ENCODE results near the gene GHSR.
A peak's percentile ranks its signal among the peaks of the same experiment; 100 is the strongest.
"Not testable (repeated sequence)": the region's sequence is repeated elsewhere in the genome, so short reads cannot be mapped to it uniquely, and the experiment has no call there.

Gene GHSR, protein sequence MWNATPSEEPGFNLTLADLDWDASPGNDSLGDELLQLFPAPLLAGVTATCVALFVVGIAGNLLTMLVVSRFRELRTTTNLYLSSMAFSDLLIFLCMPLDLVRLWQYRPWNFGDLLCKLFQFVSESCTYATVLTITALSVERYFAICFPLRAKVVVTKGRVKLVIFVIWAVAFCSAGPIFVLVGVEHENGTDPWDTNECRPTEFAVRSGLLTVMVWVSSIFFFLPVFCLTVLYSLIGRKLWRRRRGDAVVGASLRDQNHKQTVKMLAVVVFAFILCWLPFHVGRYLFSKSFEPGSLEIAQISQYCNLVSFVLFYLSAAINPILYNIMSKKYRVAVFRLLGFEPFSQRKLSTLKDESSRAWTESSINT

DNA sequence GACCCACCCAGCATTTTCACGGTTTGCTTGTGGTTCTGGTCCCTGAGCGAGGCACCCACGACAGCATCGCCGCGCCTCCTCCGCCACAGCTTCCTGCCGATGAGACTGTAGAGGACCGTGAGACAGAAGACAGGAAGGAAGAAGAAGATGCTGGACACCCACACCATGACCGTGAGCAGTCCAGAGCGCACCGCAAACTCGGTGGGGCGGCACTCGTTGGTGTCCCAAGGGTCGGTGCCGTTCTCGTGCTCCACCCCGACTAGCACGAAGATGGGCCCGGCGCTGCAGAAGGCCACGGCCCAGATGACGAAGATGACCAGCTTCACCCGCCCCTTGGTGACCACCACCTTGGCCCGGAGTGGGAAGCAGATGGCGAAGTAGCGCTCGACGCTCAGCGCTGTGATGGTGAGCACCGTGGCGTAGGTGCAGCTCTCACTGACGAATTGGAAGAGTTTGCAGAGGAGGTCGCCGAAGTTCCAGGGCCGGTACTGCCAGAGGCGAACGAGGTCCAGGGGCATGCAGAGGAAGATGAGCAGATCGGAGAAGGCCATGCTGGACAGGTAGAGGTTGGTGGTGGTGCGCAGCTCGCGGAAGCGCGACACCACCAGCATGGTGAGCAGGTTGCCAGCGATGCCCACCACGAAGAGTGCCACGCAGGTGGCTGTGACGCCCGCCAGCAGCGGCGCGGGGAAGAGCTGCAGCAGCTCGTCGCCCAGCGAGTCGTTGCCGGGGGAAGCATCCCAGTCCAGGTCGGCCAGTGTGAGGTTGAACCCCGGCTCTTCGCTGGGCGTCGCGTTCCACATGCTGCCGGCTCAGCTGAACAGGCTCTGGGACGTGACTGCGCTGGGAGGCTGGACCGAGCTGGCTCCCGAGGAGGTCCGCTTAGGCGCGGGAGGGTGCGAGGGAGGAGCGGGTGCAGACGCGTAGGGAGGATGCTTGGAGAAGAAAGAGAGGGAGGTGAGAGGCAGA lies at the start of gene GHSR:
TSS of gene GHSR (minus strand) at position 846 of the 969 bp plus-strand sequence. CDS start at position 803, 43 bp downstream.
- Histone ChIP-seq H3K27me3 (ENCODE audit: low read depth) (0 out of 2 replicates have a peak, but pooled peaks cover 4% of the 10 kb centered on the region), H3K4me1 (no peaks in the 10 kb centered on the region), H3K4me3 (no peak within 1 kb of the TSS), H3K36me3 (replicated peaks) (no peaks in the 10 kb centered on the region), H3K9me3 (no peaks in the 10 kb centered on the region)
- no peak for DNase-seq (ENCODE audit: low spot score in 2 of 2)
- in situ Hi-C loops (cut with MboI; ENCODE audit: low sequenced_read_pairs): no loop called here

DNA sequence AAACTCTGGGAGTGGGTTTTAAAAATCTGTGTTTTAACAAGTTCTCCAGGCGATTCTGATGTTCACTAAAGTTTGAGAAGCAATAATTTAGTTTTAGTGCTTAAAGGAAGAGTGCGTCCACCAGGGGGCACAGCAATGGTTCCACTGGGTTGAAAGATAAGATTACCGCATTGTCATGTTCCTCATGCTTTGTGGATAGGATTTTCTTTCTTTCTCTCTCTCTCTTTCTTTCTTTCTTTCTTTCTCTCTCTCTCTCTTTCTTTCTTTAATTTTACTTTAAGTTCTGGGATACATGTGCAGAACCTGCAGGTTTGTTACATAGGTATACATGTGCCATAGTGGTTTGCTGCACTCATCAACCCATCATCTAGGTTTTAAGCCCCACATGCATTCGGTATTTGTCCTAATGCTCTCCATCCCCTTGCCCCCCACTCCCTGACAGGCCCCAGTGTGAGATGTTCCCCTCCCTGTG lies 42.0 kb upstream of the GHSR start:
- H3K27me3 ChIP-seq (ENCODE audit: low read depth); H3K9me3 ChIP-seq; H3K4me1 ChIP-seq; in situ Hi-C loops (cut with MboI; ENCODE audit: low sequenced_read_pairs); H3K4me3 ChIP-seq; H3K36me3 ChIP-seq (replicated peaks): not testable (repeated sequence)
- DNase-seq (ENCODE audit: low spot score in 2 of 2): peak; percentile 48 to 85

DNA sequence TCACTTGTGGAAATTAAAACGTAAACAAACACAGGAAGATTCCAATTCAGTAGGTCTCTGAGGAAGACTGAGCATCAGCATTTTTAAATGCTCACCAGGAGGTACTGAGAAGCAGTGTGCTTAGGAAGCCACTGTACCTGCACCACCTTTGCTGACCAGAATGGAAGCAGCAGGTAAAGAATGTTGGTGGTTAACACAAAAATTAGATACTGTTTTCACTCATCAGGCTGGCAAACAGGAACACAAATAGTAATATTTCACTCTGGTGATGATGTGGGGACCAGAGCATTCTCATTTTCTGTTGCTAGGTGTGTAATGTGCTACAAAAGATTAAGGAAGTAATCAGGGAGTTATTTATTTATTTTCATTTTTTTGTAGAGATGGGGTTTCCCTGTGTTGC lies 29.9 kb upstream of the GHSR start:
- Histone ChIP-seq H3K4me3 (no peak overlapping the region), H3K36me3 (replicated peaks) (no peaks in the 10 kb centered on the region), H3K9me3 (no peaks in the 10 kb centered on the region), H3K4me1 (peaks cover 5% of the 10 kb centered on the region), H3K27me3 (ENCODE audit: low read depth) (no peaks in the 10 kb centered on the region; the same call in 1 of the 2 replicates)
- no peak for DNase-seq (ENCODE audit: low spot score in 2 of 2)
- in situ Hi-C loops (cut with MboI; ENCODE audit: low sequenced_read_pairs): no loop called here

DNA sequence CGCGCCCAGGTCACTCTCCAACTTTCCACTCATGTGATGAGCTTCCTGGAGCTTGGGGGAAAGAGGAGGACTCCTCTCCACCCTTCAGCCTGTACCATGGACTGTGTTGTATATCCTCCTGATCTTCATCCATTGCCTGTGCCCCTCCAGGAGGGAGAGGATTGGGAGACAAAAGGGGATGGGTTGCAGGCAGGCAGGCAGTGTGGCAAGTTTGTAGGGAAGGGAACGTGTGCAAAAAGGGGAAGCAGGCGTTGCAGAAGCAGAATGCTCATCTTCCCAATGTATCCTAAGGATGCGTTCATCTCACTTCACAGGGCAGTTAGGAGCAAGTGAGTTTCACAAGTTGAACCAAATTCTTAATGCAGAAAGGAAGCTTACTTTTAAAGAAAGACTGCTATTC lies 28.1 kb upstream of the GHSR start:
- H3K4me3 ChIP-seq: no peak overlapping the region
- H3K36me3 ChIP-seq (replicated peaks): no peaks in the 10 kb centered on the region
- H3K27me3 ChIP-seq (ENCODE audit: low read depth): no peaks in the 10 kb centered on the region; the same call in 1 of the 2 replicates
- no peaks in the 10 kb centered on the region for H3K9me3 ChIP-seq
- in situ Hi-C loops (cut with MboI; ENCODE audit: low sequenced_read_pairs): no loop called here
- no peak for DNase-seq (ENCODE audit: low spot score in 2 of 2)
- H3K4me1 ChIP-seq: peaks cover 5% of the 10 kb centered on the region

DNA sequence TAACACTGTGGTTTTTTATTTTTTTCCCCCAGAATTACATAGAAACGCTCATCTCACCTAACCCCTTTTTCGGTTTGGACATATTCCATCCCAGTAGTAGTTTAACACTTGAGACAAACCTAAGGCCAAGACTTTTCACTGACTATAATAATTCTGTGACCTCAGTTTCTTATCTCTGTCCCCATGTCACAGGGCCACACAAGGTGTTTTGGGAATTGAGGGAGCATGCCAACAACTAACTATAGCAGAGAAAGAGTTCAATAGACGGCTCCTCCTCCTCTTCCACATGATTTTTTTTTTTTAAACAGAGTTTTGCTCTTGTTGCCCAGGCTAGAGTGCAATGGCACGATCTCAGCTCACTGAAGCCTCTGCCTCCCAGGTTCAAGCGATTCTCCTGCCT lies 27.4 kb upstream of the GHSR start:
- in situ Hi-C loops (cut with MboI; ENCODE audit: low sequenced_read_pairs): no loop called here
- Histone ChIP-seq H3K9me3 (no peaks in the 10 kb centered on the region), H3K36me3 (replicated peaks) (no peaks in the 10 kb centered on the region), H3K4me1 (peaks cover 5% of the 10 kb centered on the region), H3K4me3 (no peak overlapping the region), H3K27me3 (ENCODE audit: low read depth) (no peaks in the 10 kb centered on the region)
- no peak for DNase-seq (ENCODE audit: low spot score in 2 of 2)

DNA sequence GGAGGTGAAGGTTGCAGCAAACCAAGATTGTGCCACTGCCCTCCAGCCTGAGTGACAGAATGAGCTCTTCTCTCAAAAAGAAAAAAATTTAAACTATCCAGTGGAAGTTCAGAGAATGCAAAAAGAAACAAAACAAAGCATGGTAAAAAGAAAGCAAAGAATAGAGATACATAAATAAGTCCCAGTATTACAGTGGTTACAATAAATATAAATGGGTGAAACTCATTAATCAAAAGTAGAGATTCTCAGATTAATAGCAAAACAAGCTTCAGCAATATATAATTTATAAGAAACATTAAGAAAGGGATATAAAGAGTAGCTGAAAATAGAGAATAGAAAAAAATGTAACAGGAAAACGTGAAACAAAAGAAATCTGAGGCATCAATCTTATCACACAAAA lies 23.6 kb upstream of the GHSR start:
- no peak overlapping the region for H3K4me3 ChIP-seq
- in situ Hi-C loops (cut with MboI; ENCODE audit: low sequenced_read_pairs): no loop called here

DNA sequence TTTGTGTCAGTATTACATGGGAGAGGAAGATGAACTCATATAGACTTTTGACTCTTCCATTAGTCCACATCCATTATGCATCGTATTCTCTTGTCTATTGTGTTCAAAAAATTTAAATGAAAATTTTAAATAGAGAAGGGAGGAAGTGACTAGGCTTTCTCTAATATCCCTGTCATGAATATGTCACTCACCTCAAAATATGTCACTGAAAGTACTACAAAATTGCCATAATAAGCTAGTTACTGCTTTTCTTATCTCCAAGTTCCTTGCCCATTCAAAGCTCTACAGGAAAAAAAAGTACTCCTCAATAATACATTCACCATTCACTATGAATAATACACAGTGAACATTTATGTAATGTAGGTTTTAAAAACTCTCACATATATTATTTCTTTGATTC lies 22.3 kb upstream of the GHSR start:
- no peaks in the 10 kb centered on the region for H3K27me3 ChIP-seq (ENCODE audit: low read depth)
- H3K36me3 ChIP-seq (replicated peaks): no peaks in the 10 kb centered on the region
- in situ Hi-C loops (cut with MboI; ENCODE audit: low sequenced_read_pairs): no loop called here
- no peak overlapping the region for H3K4me3 ChIP-seq
- no peak for DNase-seq (ENCODE audit: low spot score in 2 of 2)
- H3K4me1 ChIP-seq: peaks cover 5% of the 10 kb centered on the region
- H3K9me3 ChIP-seq: no peaks in the 10 kb centered on the region

More for the DNA sequence above, 23.6 kb upstream of the GHSR start:
- Histone ChIP-seq H3K36me3 (replicated peaks) (no peaks in the 10 kb centered on the region), H3K9me3 (no peaks in the 10 kb centered on the region), H3K27me3 (ENCODE audit: low read depth) (no peaks in the 10 kb centered on the region), H3K4me1 (peaks cover 5% of the 10 kb centered on the region)
- DNase-seq (ENCODE audit: low spot score in 2 of 2): no peak

DNA sequence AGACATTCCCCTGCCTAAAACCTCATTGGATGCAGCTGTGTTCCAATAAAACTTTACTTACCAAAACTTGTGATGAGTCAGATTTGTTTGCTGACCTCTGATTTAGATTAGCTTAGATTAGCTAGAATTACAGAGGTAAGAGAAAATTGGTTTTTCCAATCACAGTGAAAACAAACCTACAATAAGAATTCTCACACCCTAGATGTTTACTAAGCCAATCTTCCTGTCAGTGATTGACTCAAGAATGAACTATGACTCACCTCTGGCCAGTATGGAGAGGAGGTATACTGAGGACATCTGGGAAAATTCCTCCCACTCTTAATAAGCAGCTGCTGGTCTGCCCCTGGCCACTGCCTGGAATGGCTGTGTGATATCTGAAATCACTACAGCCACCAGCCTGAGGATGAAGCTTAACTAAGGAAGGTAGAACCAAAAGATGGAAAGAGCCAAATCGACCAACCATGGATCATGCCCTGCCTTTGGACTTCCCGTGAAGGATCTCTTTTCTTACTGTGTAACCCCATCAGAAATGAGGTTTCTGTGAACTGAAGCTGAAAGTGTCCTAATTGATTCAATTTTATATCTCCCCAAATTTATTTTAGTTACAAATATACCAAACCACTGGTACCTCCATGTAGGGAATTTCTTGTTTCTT lies 19.0 kb upstream of the GHSR start:
- no peak for DNase-seq (ENCODE audit: low spot score in 2 of 2)

DNA sequence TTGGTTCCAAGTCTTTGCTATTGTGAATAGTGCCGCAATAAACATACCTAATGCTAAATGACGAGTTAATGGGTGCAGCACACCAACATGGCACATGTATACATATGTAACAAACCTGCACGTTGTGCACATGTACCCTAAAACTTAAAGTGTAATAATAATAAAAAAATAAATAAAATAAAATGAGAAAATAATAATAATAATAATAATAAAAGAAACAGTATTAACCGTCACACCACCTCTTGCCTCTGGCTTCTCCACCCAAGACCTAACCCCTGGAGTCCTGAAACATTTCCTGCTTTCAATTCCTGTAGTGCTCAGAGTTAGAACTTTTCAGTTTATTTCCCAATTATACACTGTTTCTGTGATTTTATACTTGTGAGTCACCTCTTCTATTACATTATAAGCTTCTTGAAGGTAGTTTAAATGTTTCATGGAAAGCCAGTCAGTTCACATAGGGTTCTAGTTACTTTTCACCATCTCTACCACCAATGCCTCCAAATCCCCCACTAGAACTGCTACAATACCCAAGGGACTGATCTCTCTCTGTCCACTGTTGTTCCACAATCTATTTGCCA lies 18.4 kb upstream of the GHSR start:
- DNase-seq (ENCODE audit: low spot score in 2 of 2): no peak
- Histone ChIP-seq H3K9me3 (no peaks in the 10 kb centered on the region), H3K4me1 (no peaks in the 10 kb centered on the region), H3K36me3 (replicated peaks) (no peaks in the 10 kb centered on the region), H3K27me3 (ENCODE audit: low read depth) (0 out of 2 replicates have a peak, but pooled peaks cover 2% of the 10 kb centered on the region), H3K4me3 (no peak overlapping the region)
- in situ Hi-C loops (cut with MboI; ENCODE audit: low sequenced_read_pairs): no loop called here

More for the DNA sequence above, 19.0 kb upstream of the GHSR start:
- Histone ChIP-seq H3K36me3 (replicated peaks) (no peaks in the 10 kb centered on the region), H3K27me3 (ENCODE audit: low read depth) (0 out of 2 replicates have a peak, but pooled peaks cover 2% of the 10 kb centered on the region), H3K9me3 (no peaks in the 10 kb centered on the region), H3K4me1 (no peaks in the 10 kb centered on the region), H3K4me3 (no peak overlapping the region)
- in situ Hi-C loops (cut with MboI; ENCODE audit: low sequenced_read_pairs): no loop called here

DNA sequence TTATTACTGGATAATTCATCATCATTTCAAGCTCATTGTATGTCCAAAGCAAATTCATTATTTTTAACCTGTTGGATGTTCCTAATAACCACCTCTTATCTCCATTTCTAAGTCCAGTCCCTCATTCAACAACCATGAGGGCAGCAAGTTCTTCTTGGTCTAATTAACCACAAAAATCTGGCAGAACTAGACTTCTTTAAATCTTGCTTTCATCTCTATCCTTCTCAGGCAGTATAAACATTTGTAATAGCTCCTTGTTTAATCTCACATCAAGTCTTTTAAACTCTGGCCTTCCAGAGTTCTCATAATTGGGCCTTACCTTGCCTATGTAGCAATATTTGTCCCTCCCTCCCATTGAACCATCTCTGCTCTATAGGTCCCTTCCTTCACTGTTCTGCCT lies 17.0 kb upstream of the GHSR start:
- no peak for DNase-seq (ENCODE audit: low spot score in 2 of 2)
- Histone ChIP-seq H3K27me3 (ENCODE audit: low read depth) (0 out of 2 replicates have a peak, but pooled peaks cover 2% of the 10 kb centered on the region), H3K9me3 (no peaks in the 10 kb centered on the region), H3K36me3 (replicated peaks) (no peaks in the 10 kb centered on the region), H3K4me3 (no peak overlapping the region), H3K4me1 (no peaks in the 10 kb centered on the region)
- in situ Hi-C loops (cut with MboI; ENCODE audit: low sequenced_read_pairs): no loop called here

DNA sequence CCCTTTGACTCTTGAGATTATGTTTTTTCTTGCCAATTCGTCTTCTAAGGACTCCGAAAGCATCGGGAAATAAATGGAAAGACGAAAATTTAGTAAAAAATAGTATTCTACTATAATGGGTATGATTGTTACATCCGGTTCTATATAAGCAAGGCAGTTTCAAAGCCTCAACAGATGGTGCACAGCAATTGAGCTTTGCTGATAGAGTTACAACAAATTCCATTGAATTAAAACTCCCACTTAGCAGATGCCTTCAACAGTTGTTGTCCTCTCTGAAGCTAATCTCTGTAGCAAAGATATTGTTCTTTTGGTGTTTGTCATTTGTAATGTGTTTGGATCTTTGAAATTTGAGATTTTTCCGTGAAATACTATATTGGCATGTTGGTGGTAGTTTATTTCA lies 16.1 kb upstream of the GHSR start:
- Histone ChIP-seq H3K4me3 (no peak overlapping the region), H3K4me1 (no peaks in the 10 kb centered on the region), H3K9me3 (no peaks in the 10 kb centered on the region), H3K27me3 (ENCODE audit: low read depth) (0 out of 2 replicates have a peak, but pooled peaks cover 2% of the 10 kb centered on the region), H3K36me3 (replicated peaks) (no peaks in the 10 kb centered on the region)
- in situ Hi-C loops (cut with MboI; ENCODE audit: low sequenced_read_pairs): no loop called here
- no peak for DNase-seq (ENCODE audit: low spot score in 2 of 2)

DNA sequence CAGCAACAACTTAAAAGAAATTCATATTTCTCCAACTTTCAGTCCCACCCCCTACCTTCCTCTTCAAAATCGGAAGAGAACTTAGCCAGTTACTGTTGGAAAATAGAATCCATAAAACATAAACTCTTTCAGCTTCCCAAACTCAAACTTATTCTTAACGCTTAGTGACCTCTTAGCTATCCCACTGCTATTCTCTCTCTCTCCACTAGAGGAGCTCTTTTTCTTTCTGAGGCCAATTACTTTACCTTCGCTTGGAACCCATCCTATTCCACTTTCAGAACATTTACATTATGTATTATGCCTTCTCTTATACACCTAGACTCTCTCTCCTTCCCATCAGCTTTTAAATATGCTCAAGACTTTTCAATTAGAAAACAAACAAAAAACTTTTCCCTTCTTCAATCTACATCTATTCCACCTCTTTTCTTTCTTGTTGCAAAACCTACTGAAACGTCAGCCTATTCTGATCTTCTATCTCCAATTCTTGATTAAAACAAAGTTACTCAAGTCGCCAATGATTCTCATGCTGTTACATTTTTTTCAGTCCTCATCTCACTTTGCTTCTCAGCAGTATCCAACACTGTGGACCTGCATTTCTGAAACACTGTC lies 13.4 kb upstream of the GHSR start:
- Histone ChIP-seq H3K9me3 (no peaks in the 10 kb centered on the region), H3K27me3 (ENCODE audit: low read depth) (0 out of 2 replicates have a peak, but pooled peaks cover 2% of the 10 kb centered on the region), H3K4me3 (no peak overlapping the region), H3K4me1 (no peaks in the 10 kb centered on the region), H3K36me3 (replicated peaks) (no peaks in the 10 kb centered on the region)
- in situ Hi-C loops (cut with MboI; ENCODE audit: low sequenced_read_pairs): no loop called here
- DNase-seq (ENCODE audit: low spot score in 2 of 2): peak in 1 of 2 experiments; percentile 52

DNA sequence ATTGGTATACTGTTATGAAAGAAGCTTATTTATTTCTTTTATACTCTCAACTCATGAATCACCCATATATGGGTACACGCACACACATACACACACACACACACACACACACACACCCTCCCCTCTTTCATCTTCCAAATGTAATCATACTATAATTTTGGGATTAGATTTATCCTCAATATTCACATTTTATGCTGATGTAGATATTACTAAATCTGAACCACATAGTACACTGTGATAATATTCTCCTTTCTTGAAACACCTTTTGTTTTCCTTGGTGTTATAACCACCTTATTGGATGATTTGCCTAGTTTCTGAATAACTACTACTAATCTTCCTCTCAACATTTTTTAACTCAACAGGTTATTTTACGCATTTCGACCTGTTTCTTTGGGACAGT lies 8.1 kb upstream of the GHSR start:
- H3K36me3 ChIP-seq (replicated peaks): no peaks in the 10 kb centered on the region
- H3K27me3 ChIP-seq (ENCODE audit: low read depth): peaks cover 2% of the 10 kb centered on the region; the same call in 1 of the 2 replicates
- H3K9me3 ChIP-seq: no peaks in the 10 kb centered on the region
- in situ Hi-C loops (cut with MboI; ENCODE audit: low sequenced_read_pairs): no loop called here
- H3K4me1 ChIP-seq: no peaks in the 10 kb centered on the region
- no peak for DNase-seq (ENCODE audit: low spot score in 2 of 2)
- no peak overlapping the region for H3K4me3 ChIP-seq
